GM08714 (cell line): ENCODE measurements around the gene TPRX1.
"Not testable (repeated sequence)": the region's sequence is repeated elsewhere in the genome, so short reads cannot be mapped to it uniquely, and the experiment has no call there.

Experiments
- H3K4me3 ChIP-seq: fragments of 200-500 bp; sonication (Bioruptor generic); 2 replicates; pipeline ENCODE4 v1.5.1; 2014; ENCODE audit warnings: mild to moderate bottlenecking, low read length, inconsistent platforms
- ZNF274 ChIP-seq: IDR thresholded peaks from 2 replicates; pipeline ENCODE4 v1.6.1; 2012; ENCODE audit warnings: mild to moderate bottlenecking, low read depth, low read length

The TPRX1 gene

DNA sequence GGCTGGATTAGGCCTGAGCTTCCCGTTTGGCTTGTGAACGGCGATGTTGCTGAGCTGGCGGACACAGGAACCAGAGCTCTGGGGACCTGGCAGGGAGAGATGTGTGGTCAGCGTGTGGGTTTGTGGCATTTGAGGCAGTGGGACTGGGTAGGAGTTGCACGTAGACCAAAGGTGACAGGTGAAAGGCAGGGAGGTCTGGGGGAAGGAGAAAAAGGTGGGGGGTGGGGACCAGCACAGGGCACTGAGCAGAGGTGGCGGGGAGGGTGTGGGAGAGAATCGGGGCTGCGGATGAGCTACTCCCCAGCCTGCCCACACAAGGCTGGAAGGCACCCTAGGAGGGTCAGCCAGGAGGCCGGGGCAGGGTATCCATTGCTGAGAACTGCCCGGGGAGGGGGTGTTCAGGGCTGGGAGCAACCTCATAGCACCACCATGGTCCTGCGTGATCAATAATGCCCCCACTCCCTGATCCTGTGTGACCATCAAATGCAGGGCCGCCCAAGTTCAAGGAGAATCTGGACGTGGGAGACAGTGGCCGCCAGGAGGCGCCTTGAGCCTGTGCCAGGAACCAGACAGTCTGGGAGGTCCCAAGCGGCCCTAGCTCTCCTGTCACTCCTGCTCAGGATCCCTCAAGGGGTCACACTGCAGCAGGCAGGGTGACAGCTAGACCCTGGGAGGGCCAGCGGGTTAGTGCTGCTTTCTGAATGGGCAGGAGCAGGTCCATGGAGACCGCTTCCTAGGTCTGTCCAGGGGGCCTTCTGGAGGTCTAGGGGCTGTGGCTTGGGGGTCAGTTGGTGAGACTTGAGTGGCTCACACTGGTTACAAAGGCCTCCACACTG, 38.6 kb downstream of the TPRX1 start:
- TF ChIP-seq ZNF274, result no peak
- H3K4me3 ChIP-seq, result no peak overlapping the region

DNA sequence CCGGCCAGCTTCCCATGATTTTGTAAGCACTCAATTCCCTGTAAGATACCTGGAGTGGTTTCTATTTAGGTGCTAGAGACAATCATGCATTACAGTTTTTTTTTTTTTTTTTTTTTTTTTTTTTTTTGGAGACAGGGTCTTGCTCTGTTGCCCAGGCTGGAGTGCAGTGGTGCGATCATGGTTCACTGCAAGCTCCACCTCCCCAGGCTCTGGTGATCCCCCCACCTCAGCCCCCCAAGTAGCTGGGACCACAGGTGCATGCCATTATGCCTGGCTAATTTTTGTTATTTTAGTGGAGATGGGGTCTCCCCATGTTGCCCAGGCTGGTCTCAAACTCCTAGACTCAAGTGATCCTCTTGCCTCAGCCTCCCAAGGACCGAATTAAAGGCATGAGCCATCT, 39.6 kb downstream of the TPRX1 start:
- H3K4me3 ChIP-seq, result not testable (repeated sequence)

DNA sequence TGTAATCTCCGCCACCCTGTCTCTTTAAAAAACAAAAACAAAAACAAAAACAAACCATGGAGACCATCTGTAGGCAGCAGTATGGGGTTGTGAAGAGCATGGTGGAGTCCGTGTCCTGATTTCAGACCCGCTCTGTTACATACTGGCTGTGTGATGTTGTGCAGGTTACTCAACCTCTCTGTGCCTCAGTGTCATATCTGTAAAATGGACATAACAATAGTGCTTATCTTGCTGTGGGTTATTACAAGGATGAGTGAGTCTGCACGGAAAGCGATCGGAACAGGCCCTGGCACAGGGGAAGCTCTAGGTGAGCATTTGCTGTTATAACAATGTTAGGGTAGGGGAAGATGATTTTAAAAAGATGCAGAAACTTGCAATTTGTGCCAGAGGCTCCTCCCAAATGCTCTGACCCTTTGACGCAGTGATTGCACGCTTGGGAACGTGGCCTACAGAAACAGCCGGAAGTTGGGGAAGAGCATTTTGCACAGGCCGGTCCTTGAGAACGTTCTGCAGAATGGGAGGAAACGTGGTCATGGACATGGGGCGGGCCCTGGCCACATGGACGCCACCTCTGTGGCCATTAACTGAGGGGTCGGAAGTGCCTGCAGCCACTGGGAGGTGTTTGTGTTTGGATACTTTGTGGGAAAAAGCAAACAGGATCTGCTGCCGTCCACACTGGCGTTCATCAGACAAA, 41.6 kb downstream of the TPRX1 start:
- H3K4me3 ChIP-seq, result no peak overlapping the region
- no peak for TF ChIP-seq ZNF274

DNA sequence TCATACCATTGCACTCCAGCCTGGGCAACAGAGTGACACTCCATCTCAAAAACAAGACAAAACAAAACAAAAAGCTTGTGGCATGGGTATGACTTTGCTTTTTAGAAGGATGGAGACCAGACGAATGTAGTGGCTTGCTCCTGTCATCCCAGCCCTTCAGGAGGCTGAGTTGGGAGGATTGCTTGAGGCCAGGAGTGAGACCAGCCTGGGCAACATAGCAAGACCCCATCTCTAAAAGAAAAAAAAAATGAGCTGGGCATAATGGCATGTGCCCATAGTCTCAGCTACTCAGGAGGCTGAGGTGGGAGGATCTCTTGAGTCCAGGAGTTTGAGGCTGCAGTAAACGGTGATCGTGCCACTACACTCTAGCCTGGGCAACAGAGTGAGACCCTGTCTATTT, 42.2 kb downstream of the TPRX1 start:
- TF ChIP-seq ZNF274, result no peak
- no peak overlapping the region for H3K4me3 ChIP-seq

DNA sequence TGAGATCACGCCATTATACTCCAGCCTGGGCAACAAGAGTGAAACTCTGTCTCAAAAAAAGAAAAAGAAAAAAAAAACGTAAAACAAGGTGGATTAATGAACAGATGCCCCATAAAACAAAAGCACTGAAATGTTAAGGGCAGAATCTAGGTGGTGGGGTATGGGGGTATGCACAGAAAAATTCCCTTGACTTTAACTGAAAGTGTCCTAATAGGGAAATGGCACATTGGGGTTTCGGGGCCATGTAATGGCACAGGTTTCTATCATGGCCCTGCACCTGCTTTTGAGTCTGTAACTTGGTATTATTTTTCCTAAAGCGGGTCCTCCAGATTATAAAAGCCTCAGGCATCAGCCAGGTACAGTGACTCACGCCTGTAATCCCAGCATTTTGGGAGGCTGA, 42.8 kb downstream of the TPRX1 start:
- TF ChIP-seq ZNF274, result no peak

DNA sequence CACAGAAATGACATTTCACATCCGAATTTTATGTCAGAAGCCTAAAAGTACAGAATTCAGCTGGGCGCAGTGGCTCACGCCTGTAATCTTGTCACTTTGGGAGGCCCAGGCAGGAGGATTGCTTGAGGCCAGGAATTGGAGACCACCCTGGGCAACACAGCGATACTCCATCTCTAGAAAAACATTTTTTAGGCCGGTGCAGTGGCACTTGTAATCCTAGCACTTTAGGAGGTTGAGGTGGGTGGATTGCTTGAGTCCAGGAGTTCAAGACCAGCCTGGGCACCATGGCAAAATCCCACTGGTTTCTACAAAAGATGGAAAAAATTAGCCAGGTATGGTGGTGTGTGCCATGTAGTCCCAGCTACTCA, 43.7 kb downstream of the TPRX1 start:
- no peak overlapping the region for H3K4me3 ChIP-seq

More for the DNA sequence above, 42.8 kb downstream of the TPRX1 start:
- no peak overlapping the region for H3K4me3 ChIP-seq

DNA sequence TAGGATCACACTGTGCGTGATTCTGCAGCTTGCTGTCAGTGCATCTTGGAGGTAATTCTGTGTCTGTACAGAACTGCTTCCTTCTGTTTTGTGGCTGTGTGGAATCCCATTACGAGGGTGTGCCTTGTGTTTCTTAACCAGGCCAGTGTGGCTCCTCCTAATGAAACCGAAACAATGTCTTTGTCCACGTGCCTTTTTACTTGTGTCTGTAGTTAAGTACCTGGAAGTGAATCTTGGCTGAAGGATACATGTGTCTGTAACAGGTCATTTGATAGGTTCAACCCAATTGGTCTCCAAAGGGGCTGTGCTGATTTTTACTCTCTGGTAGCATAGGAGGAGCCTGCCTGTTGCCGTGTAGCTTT, 45.9 kb downstream of the TPRX1 start:
- H3K4me3 ChIP-seq, result no peak overlapping the region
- no peak for TF ChIP-seq ZNF274

More for the DNA sequence above, 43.7 kb downstream of the TPRX1 start:
- TF ChIP-seq ZNF274, result no peak

DNA sequence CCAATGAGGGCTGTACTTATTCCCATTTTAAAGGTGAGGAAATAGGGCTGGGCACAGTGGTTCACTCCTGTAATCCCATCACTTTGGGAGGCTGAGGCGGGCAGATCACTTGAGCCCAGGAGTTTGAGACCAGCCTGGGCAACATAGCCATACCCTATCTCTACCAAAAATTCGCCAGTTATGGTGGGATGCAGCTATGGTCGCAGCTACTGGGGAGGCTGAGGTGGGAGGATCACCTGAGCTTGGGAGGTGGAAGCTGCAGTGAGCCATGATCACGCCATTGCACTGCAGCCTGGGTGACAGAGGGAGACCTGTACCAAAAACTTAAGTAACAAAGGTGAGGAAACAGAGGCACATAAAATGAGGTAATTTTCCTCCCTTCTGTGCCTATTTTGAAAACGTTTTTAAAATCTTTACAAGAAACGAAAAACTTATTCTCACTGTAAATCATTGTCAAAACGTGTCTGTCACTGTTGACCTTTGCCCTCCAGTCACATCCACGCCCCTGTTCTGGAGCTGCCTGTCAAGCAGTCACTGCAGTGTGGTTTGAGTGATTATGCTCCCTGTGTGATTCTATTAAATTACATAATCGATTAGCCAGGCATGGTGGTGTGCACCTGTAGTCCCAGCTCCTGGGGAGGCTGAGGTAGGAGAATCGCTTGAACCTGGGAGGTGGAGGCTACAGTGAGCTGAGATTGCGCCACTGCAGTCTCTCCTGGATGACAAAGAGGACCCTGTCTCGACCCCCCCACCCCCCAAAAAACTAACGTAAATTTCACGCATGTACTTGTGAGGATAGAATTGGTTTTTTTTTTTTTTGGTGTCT, 46.5 kb downstream of the TPRX1 start:
- no peak overlapping the region for H3K4me3 ChIP-seq

DNA sequence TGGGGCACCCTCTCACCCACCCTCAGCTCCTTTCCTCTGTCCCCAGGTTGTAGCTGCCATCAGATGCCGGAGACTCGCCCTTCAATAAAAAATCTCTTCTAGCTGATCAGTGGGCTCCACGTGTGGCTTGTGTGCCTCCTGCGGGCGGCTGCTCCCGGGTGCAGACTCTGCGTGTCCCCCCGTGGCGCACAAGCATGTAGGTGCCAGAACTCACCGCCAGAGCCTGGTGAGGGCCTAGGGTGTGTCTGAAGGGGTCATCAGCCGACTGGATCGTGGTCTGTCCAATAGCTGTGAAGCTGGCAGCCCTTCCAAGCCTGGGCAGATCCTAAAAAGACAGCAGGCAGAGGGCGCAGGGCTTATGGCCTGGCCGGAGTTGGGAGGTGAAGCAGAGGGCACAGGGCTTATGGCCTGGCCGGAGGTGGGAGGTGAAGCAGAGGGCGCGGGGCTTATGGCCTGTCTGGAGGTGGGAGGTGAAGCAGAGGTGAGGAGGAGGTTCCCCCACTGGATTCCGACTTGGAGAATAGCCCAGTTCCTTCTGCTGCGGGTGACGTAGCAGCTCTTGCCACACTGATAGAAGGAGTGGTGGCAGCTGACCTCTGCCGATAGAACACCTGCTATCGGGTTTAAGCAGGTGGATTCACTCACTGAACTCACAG, 47.3 kb downstream of the TPRX1 start:
- H3K4me3 ChIP-seq, result no peak overlapping the region
- TF ChIP-seq ZNF274, result no peak

More for the DNA sequence above, 46.5 kb downstream of the TPRX1 start:
- no peak for TF ChIP-seq ZNF274

DNA sequence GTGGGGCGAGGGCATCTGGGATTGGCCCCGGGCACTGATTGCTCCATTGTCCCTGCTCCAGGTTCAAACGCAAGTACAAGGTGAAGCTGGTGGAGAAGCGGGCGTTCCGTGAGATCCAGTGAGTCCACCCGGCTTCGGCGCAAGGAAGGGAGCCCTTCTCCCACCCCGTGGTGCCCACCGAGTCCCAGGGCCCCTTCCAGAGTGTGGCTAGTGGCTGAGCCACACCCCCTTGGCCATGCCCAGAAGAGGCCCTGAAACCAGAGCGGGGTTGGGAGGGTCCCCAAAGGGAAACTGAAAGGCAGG, 47.8 kb downstream of the TPRX1 start:
- TF ChIP-seq ZNF274, result no peak
- no peak overlapping the region for H3K4me3 ChIP-seq

DNA sequence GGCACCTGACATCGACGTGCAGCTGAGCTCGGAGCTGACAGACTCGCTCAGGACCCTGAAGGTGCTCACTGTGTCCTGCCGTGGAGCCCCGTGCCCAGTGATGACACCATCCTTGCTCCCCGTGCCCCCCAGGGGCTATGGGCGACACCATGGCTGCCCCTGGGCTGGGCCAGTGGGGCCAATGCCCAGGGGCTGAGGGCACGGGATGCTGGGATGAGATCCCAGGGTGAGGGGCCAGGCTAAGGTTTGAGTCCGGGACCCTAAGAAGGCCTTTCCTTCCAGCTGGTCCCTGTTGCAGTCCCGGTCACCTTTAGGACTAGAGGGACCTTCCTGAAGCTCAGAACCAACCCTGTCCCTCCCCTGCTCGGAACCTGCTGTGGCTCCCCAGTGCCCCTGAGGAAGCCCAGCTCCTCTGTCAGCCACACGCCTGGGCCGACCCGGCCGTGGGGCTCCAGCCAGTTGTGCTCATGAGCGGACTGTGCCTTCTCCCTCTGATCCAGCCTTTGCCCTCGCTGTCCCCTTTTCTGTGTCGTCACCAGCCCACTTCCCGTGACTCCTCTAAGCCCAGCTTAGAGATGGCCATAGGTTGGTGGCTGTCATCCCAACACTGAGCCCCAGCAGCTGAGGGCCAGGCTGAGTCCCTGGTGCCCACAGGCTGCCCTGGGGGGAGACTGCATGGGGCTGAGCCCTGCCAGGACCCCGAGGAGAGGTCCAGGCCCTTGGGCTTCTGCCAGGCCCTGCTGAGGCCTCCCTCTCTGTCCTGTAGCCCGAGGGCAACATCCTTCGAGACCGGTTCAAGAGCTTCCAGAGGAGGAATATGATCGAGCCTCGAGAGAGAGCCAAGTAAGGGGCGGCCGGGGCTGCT, 48.4 kb downstream of the TPRX1 start:
- no peak for TF ChIP-seq ZNF274
- H3K4me3 ChIP-seq, result no peak overlapping the region

DNA sequence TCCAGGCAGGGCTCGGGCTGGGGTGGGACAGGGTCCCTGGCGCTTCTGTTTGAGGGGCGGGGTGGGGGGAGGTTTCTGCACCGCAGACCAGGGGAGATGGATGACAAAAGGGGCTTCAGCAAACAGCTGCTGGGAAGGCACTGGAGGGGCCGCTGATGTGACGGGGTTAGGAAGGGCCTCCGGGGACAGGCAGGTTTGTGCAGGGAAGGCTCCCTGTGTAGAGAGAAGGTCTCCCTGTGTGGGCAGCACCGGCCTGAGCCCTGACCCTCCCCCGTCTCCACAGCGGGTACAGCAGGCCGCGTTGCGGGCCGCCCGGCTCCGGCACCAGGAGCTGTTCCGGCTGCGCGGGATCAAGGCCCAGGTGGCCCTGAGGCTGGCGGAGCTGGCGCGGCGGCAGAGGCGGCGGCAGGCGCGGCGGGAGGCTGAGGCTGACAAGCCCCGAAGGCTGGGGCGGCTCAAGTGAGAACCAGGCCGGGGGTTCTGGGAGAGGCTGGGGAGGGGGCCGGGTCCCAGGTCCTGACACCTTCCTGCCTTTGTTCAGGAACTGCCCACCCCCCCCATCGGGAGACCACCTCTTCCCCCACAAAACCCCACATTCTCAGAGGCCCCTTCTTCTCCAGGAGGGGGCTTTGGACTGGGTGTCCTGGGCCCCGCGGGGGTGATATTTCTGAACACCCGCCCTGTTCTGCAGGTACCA, 49.1 kb downstream of the TPRX1 start:
- no peak overlapping the region for H3K4me3 ChIP-seq
- TF ChIP-seq ZNF274, result no peak

DNA sequence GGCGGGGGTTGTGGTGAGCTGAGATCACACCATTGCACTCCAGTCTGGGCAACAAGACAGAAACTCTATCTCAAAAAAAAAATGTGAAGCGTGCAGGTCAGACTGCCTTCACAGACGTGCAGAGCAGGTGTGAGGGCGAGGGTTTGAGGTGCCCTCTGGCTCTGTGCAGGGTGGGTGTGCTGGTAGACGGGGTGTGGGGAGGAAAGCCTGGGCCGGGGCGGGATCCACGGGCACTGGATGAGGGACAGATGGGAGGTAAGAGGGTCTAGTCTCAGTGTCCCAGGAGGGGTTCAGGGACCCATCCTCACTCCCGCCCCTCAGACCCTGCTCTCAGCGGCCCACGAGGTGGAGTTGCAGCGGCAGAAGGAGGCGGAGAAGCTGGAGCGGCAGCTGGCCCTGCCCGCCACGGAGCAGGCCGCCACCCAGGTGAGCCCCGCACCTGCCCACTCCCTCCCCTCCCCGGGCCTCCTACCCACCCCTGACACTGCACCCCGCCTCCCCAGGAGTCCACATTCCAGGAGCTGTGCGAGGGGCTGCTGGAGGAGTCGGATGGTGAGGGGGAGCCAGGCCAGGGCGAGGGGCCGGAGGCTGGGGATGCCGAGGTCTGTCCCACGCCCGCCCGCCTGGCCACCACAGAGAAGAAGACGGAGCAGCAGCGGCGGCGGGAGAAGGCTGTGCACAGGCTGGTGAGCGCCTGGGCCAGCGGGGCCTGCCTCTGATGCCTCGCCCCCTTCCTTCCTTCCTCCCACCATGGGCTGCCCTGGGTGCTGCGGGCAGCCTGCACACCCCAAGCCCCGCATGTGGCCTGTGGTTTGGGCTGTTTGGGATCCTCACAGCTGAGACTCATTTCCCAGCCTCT, 49.9 kb downstream of the TPRX1 start:
- H3K4me3 ChIP-seq, result no peak overlapping the region
- no peak for TF ChIP-seq ZNF274
